Measurements from ENCODE around the gene CNTNAP2. TPM values are rescaled to one million over a fixed set of nuclear protein-coding genes. Genes with fewer than 3 reads are reported as not detected.

CNTNAP2 gene
- total RNA-seq, 1 experiment from 2014 or later = 42.5 TPM

DNA sequence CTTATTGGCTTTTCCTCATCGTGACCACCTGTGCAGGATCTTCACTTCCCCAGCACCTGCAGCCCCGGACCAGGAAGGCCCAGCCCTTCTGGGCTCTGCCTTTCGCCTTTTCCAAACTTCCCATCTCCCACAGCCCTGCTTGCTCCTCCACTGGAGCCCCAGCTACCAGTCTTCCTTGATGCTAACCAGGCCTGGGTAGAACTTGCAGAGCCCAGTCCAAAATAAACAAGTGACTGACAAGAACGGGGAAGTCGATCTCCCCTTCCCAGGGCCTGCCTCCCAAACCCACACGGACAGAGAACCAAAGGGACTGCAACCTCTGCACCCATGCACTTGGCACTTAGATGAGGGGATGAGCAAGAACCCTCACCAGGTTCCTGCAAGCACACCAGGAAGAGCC lies 2319.1 kb downstream of the CNTNAP2 start:
- CTCF ChIA-PET = no interaction called here
- Mint-ChIP-seq H3K27me3 (ENCODE audit: insufficient read depth, unreplicated experiment) (no peaks in the 10 kb centered on the region), H3K4me1 (ENCODE audit: low read depth, unreplicated experiment) (peaks cover 6% of the 10 kb centered on the region), H3K36me3 (ENCODE audit: insufficient read depth, unreplicated experiment) (no peaks in the 10 kb centered on the region), H3K9me3 (ENCODE audit: unreplicated experiment) (no peaks in the 10 kb centered on the region), H3K4me3 (ENCODE audit: unreplicated experiment) (no peak overlapping the region), H3K27ac (ENCODE audit: unreplicated experiment) (no peak overlapping the region)
- POLR2A ChIA-PET = no interaction called here
- no TSS peak for BruUV-seq (replicated peaks)
- Histone ChIP-seq H3K9me3 (no peaks in the 10 kb centered on the region), H3K36me3 (ENCODE audit: control insufficient read depth, insufficient read depth, low read length) (no peaks in the 10 kb centered on the region), H3K27me3 (replicated peaks; ENCODE audit: control insufficient read depth, insufficient read depth, low read length) (no peaks in the 10 kb centered on the region), H3K4me3 (ENCODE audit: low read depth, low read length) (no peak overlapping the region), H3K4me1 (no peaks in the 10 kb centered on the region)
- intact Hi-C loops (cut with micrococcal nuclease; ENCODE audit: unreplicated experiment) = no loop called here
- TF ChIP-seq, protein P1, sequence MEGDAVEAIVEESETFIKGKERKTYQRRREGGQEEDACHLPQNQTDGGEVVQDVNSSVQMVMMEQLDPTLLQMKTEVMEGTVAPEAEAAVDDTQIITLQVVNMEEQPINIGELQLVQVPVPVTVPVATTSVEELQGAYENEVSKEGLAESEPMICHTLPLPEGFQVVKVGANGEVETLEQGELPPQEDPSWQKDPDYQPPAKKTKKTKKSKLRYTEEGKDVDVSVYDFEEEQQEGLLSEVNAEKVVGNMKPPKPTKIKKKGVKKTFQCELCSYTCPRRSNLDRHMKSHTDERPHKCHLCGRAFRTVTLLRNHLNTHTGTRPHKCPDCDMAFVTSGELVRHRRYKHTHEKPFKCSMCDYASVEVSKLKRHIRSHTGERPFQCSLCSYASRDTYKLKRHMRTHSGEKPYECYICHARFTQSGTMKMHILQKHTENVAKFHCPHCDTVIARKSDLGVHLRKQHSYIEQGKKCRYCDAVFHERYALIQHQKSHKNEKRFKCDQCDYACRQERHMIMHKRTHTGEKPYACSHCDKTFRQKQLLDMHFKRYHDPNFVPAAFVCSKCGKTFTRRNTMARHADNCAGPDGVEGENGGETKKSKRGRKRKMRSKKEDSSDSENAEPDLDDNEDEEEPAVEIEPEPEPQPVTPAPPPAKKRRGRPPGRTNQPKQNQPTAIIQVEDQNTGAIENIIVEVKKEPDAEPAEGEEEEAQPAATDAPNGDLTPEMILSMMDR (IDR thresholded peaks at IDR 0.05; ENCODE audit: insufficient read depth in 1 of 2, low read depth in 1 of 2, low read length in 1 of 2, severe bottlenecking in 1 of 2, unreplicated experiment in 1 of 2) = no peak
- no peak for DNase-seq

DNA sequence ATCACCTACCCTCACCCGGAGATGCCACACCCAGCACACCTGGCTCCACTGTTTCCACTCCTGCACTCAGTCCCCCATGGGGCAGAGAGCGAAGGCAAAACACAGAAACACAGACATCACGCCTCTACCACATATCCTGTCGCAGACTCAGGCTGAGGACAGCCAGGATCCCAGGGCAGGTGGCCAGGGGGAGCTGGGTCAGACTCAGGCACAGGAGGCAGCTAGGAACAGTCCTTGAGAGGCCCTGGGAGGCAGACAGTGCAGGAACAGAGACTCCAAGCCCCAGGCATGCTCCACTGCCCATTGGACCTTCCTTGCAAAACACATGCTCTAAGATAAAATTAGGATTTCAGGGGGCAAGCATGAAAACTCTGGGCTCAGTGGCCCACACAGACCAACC lies 2319.5 kb downstream of the CNTNAP2 start:
- H3K4me3 Mint-ChIP-seq (ENCODE audit: unreplicated experiment) = no peak overlapping the region
- no peak for DNase-seq
- intact Hi-C loops (cut with micrococcal nuclease; ENCODE audit: unreplicated experiment) = no loop called here
- H3K36me3 Mint-ChIP-seq (ENCODE audit: insufficient read depth, unreplicated experiment) = no peaks in the 10 kb centered on the region
- H3K27me3 Mint-ChIP-seq (ENCODE audit: insufficient read depth, unreplicated experiment) = no peaks in the 10 kb centered on the region
- no TSS peak for BruUV-seq (replicated peaks)
- Histone ChIP-seq H3K4me1 (no peaks in the 10 kb centered on the region), H3K4me3 (ENCODE audit: low read depth, low read length) (no peak overlapping the region), H3K36me3 (ENCODE audit: control insufficient read depth, insufficient read depth, low read length) (no peaks in the 10 kb centered on the region), H3K27me3 (replicated peaks; ENCODE audit: control insufficient read depth, insufficient read depth, low read length) (no peaks in the 10 kb centered on the region), H3K9me3 (no peaks in the 10 kb centered on the region)
- TF ChIP-seq, protein P1 (IDR thresholded peaks at IDR 0.05; ENCODE audit: insufficient read depth in 1 of 2, low read depth in 1 of 2, low read length in 1 of 2, severe bottlenecking in 1 of 2, unreplicated experiment in 1 of 2) = no peak
- H3K9me3 Mint-ChIP-seq (ENCODE audit: unreplicated experiment) = no peaks in the 10 kb centered on the region
- peaks cover 6% of the 10 kb centered on the region for H3K4me1 Mint-ChIP-seq (ENCODE audit: low read depth, unreplicated experiment)
- CTCF ChIA-PET = no interaction called here
- H3K27ac Mint-ChIP-seq (ENCODE audit: unreplicated experiment) = no peak overlapping the region
- POLR2A ChIA-PET = no interaction called here

DNA sequence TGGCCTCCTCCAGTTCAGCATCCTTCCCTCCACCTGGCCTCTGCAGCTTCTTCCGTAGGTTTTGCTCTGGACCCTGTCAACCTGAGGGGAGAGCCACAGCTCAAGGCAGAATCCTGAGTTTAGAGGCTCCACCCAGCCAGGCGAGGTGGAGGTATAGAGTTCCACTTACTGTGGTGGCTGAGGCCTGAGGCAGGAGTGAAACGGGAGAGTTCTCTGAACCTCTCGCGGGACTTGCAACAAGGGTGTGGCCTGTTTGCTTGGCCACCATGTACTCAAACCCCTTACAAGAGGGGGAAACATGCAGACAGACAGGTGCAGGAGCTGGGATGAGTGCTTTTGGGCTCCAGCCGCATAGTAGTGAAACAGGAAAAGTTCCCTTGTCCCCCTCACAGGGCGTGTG lies 2320.0 kb downstream of the CNTNAP2 start:
- ChIA-PET CTCF (no interaction called here), POLR2A (no interaction called here)
- H3K4me3 ChIP-seq (ENCODE audit: low read depth, low read length) = no peak overlapping the region
- no peaks in the 10 kb centered on the region for H3K27me3 ChIP-seq (replicated peaks; ENCODE audit: control insufficient read depth, insufficient read depth, low read length)
- H3K4me1 ChIP-seq = no peaks in the 10 kb centered on the region
- TF ChIP-seq, protein P1 (IDR thresholded peaks at IDR 0.05; ENCODE audit: insufficient read depth in 1 of 2, low read depth in 1 of 2, low read length in 1 of 2, severe bottlenecking in 1 of 2, unreplicated experiment in 1 of 2) = no peak
- H3K4me1 Mint-ChIP-seq (ENCODE audit: low read depth, unreplicated experiment) = peaks cover 6% of the 10 kb centered on the region
- H3K36me3 Mint-ChIP-seq (ENCODE audit: insufficient read depth, unreplicated experiment) = no peaks in the 10 kb centered on the region
- no TSS peak for BruUV-seq (replicated peaks)
- intact Hi-C loops (cut with micrococcal nuclease; ENCODE audit: unreplicated experiment) = no loop called here
- H3K27me3 Mint-ChIP-seq (ENCODE audit: insufficient read depth, unreplicated experiment) = no peaks in the 10 kb centered on the region
- H3K4me3 Mint-ChIP-seq (ENCODE audit: unreplicated experiment) = no peak overlapping the region
- H3K36me3 ChIP-seq (ENCODE audit: control insufficient read depth, insufficient read depth, low read length) = no peaks in the 10 kb centered on the region
- DNase-seq = no peak
- H3K27ac Mint-ChIP-seq (ENCODE audit: unreplicated experiment) = no peak overlapping the region
- no peaks in the 10 kb centered on the region for H3K9me3 ChIP-seq
- H3K9me3 Mint-ChIP-seq (ENCODE audit: unreplicated experiment) = no peaks in the 10 kb centered on the region

All from Caco-2 (cell line).